Stimulated activated CD8-positive, alpha-beta memory T cell treated with anti-CD3 and anti-CD28 coated beads, Interleukin-15, amount 100 ng/mL, for 48 hours (primary cell): Measurements from ENCODE around the gene C16orf96.

ENCODE experiments used
- DNase-seq, 2 donors: peaks; one replicate each; pipeline ENCODE4 v3.0.0-alpha.2; 2020; ENCODE audit warnings: low read depth in 2 of 2

The C16orf96 gene

GRCh38 chr16:4616047-4616811 is 60.1 kb downstream of the C16orf96 start:
- peak; percentile 98 to 99 for DNase-seq

- no peak for DNase-seq
Measured at GRCh38 chr16:4617880-4618279, 61.7 kb downstream of the C16orf96 start.

GRCh38 chr16:4618645-4619418 is 62.7 kb downstream of the C16orf96 start:
- no peak for DNase-seq

GRCh38 chr16:4623593-4623992 is 67.5 kb downstream of the C16orf96 start:
- no peak for DNase-seq

- DNase-seq, result peak; percentile 83 to 89
Measured at GRCh38 chr16:4624015-4624826, 68.1 kb downstream of the C16orf96 start, which contains the start of gene MGRN1. Gene MGRN1 (plus strand): TSS chr16:4624826. CDS start chr16:4624961, 135 bp downstream.

- peak; percentile 81 to 82 for DNase-seq
Measured at GRCh38 chr16:4624827-4625559, 68.9 kb downstream of the C16orf96 start.

GRCh38 chr16:4625560-4626159 is 69.5 kb downstream of the C16orf96 start:
- DNase-seq, result no peak

- DNase-seq, result no peak
Measured at GRCh38 chr16:4626396-4626795, 70.3 kb downstream of the C16orf96 start.

- DNase-seq, result no peak
Measured at GRCh38 chr16:4628283-4628682, 72.1 kb downstream of the C16orf96 start.

GRCh38 chr16:4631444-4631843 is 75.3 kb downstream of the C16orf96 start:
- DNase-seq, result no peak

- no peak for DNase-seq
Measured at GRCh38 chr16:4633910-4634635, 77.9 kb downstream of the C16orf96 start.

- DNase-seq, result no peak
Measured at GRCh38 chr16:4634768-4635167, 78.6 kb downstream of the C16orf96 start.

GRCh38 chr16:4636196-4636595 is 80.1 kb downstream of the C16orf96 start:
- DNase-seq, result no peak

- no peak for DNase-seq
Measured at GRCh38 chr16:4637501-4638166, 81.5 kb downstream of the C16orf96 start.

- no peak for DNase-seq
Measured at GRCh38 chr16:4639899-4640509, 83.9 kb downstream of the C16orf96 start.

GRCh38 chr16:4640572-4641305 is 84.6 kb downstream of the C16orf96 start:
- DNase-seq, result no peak

GRCh38 chr16:4641306-4641687 is 85.2 kb downstream of the C16orf96 start:
- DNase-seq, result no peak

GRCh38 chr16:4641895-4642294 is 85.8 kb downstream of the C16orf96 start:
- no peak for DNase-seq
